BLaER1 treated with 17β-estradiol and CSF1 and Interleukin-3, amounts not matched to agents 10 nM and 100 nM (cell line): ENCODE results near the gene ANKRD37.
"Not testable (repeated sequence)": the region's sequence is repeated elsewhere in the genome, so short reads cannot be mapped to it uniquely, and the experiment has no call there.

ENCODE experiments used
- H3K27ac ChIP-seq, 11 experiments: shearing (Covaris generic); formaldehyde crosslinking; 2 replicates each; pipeline ENCODE4 v1.8.1; 2022
- H3K27me3 ChIP-seq, 11 experiments: shearing (Covaris generic); formaldehyde crosslinking; 2 replicates each; pipeline ENCODE4 v1.8.1; 2022
- H3K36me3 ChIP-seq, 11 experiments: shearing (Covaris generic); formaldehyde crosslinking; 2 replicates each; pipeline ENCODE4 v1.8.1; 2022
- H3K4me1 ChIP-seq, 10 experiments: shearing (Covaris generic); formaldehyde crosslinking; 2 replicates each; pipeline ENCODE4 v1.8.1; 2022
- H3K4me2 ChIP-seq, 11 experiments: shearing (Covaris generic); formaldehyde crosslinking; 2 replicates each; pipeline ENCODE4 v1.8.1; 2022
- H3K4me3 ChIP-seq, 10 experiments: shearing (Covaris generic); formaldehyde crosslinking; 2 replicates each; pipeline ENCODE4 v1.8.1; 2022
- H3K9ac ChIP-seq, 11 experiments: shearing (Covaris generic); formaldehyde crosslinking; 2 replicates each; pipeline ENCODE4 v1.8.1; 2022
- H3K9me3 ChIP-seq, 11 experiments: shearing (Covaris generic); formaldehyde crosslinking; replicated peaks in 1 of 11; 2 replicates each; pipeline ENCODE4 v1.8.1; 2022
- H4K20me1 ChIP-seq, 11 experiments: shearing (Covaris generic); formaldehyde crosslinking; 2 replicates each; pipeline ENCODE4 v1.8.1; 2022
- Cebpa-rat ChIP-seq, 11 experiments: shearing (Covaris generic); IDR thresholded peaks; 2 replicates each; pipeline ENCODE4 v1.8.1; 2022

Gene ANKRD37

DNA sequence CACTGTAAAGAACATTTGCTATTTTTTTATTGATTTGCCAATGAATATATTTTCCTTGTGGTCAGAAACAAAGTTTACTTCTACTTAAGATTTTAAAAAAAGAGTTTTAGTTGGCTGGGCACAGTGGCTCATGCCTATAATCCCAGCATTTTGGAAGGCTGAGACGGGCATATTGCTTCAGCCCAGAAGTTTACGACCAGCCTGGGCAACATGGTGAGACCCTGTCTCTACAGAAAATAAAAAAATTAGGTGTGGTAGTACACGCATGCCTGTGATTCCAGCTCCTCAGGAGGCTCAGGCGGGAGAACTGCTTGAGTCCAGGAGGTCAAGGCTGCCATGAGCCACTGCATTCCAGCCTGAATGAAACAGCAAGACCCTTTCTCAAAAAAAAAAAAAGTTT is 37.7 kb upstream of the ANKRD37 start:
- Histone ChIP-seq H3K4me1 (no peaks in the 10 kb centered on the region), H3K9ac (no peak overlapping the region), H3K4me3 (no peak overlapping the region), H3K27ac (no peak overlapping the region), H3K9me3 (no peaks in the 10 kb centered on the region), H4K20me1 (no peaks in the 10 kb centered on the region; a peak in 1 of 22 replicates), H3K36me3 (peaks cover 66 to 98% (median 86%) of the 10 kb centered on the region in 11 experiments), H3K27me3 (no peaks in the 10 kb centered on the region), H3K4me2 (no peak overlapping the region)
- no peak for TF ChIP-seq Cebpa-rat (IDR thresholded peaks at IDR 0.05)

DNA sequence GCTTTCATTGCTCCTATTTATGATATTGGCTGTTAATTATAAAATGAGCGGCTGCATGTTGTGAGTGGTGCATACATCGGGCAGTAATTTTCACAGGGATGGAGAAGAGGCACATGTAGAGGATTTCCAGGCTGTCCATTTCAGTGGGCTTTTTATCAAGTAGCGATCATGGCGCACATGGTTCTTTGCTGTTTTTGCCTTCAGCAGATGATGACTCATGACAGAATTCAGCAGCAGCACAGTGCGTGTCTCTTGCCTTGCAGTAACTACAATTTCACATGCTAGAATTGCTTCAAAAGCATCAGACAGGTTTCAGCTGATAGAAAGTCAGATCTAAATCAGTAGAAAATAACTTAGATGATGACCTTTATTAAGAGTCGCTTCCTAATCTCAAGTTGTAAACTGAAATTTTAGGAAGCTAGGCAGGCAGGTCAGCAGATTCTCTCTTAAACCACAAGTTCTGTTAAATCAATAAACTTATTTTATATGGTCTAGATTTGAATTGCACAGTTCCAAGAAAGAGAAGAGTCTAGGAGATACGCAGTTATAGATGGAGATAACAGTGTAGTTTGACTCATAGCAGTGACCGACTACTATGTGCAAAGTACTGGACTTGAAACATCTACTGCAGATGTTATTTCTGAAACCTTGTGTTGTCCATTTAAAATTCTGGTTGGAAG is 36.7 kb upstream of the ANKRD37 start:
- Histone ChIP-seq H3K4me3 (no peak overlapping the region), H3K36me3 (peaks cover 61 to 94% (median 78%) of the 10 kb centered on the region in 11 experiments), H3K4me1 (no peaks in the 10 kb centered on the region), H3K9me3 (no peaks in the 10 kb centered on the region), H4K20me1 (no peaks in the 10 kb centered on the region; a peak in 1 of 22 replicates), H3K27me3 (no peaks in the 10 kb centered on the region), H3K27ac (no peak overlapping the region), H3K9ac (no peak overlapping the region), H3K4me2 (no peak overlapping the region)
- no peak for TF ChIP-seq Cebpa-rat (IDR thresholded peaks at IDR 0.05)

DNA sequence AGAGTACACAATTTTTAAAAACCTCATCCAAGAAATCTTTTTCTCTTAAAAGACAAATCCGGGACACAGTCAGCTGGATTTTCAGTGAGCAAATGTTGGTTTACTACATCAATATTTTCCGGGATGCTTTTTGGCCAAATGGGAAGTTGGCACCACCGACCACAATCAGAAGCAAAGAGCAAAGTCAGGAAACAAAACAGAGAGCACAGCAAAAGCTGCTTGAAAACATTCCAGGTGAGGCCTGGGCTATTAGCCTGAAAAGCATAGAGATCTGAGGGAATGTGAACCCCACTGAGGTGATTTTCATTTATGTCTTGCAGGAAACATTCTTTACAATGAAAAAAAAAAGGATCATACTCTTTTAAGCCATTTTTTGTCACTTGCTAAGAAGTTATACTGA is 34.8 kb upstream of the ANKRD37 start:
- Histone ChIP-seq H3K27me3 (no peaks in the 10 kb centered on the region), H3K4me3 (no peak overlapping the region), H3K4me1 (no peaks in the 10 kb centered on the region), H3K4me2 (no peak overlapping the region), H3K9me3 (no peaks in the 10 kb centered on the region), H3K9ac (no peak overlapping the region), H3K36me3 (peaks cover 47 to 89% (median 66%) of the 10 kb centered on the region in 11 experiments), H4K20me1 (no peaks in the 10 kb centered on the region; a peak in 1 of 22 replicates), H3K27ac (no peak overlapping the region)
- TF ChIP-seq Cebpa-rat (IDR thresholded peaks at IDR 0.05) = no peak

DNA sequence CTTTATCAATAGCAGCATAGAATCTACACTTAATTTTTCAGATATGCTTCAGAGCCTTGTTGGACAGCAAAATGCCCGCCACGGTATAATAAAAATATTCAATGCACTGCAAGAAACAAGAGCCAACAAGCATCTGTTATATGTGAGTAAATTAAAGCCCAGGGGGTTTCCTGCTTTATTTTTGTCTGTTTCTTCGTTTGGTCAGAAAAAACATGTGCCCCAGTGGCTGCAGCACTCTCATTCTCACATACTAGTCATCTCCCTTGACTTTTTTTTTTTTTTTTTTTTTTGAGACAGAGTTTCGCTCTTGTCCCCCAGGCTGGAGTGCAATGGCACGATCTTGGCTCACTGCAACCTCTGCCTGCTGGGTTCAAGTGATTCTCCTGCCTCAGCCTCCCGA is 34.1 kb upstream of the ANKRD37 start:
- H3K36me3 ChIP-seq = peaks cover 40 to 87% (median 62%) of the 10 kb centered on the region in 11 experiments
- not testable (repeated sequence) for H3K27me3 ChIP-seq, H3K4me1 ChIP-seq, H3K27ac ChIP-seq, H3K4me2 ChIP-seq, H4K20me1 ChIP-seq, H3K9me3 ChIP-seq, H3K9ac ChIP-seq, H3K4me3 ChIP-seq

DNA sequence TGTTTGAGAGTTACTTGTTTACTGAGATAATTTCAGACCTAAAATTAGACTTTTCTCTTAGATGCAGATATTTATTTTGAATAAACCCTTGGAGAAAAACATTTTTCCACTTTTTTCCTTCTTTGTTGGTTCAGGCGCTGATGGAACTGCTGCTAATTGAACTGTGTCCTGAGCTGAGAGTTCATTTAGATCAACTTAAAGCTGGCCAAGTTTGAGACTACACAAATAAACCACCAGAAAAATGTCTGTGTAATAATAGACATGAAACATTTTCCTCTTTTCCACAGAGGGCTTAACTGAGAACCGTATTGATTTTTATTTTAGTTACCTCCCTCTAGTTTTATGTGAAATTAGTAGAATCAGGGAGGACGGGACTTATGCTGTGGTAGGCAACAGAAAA is 33.4 kb upstream of the ANKRD37 start:
- Histone ChIP-seq H3K4me1 (no peaks in the 10 kb centered on the region), H3K4me2 (no peak overlapping the region), H3K9ac (no peak overlapping the region), H4K20me1 (no peaks in the 10 kb centered on the region; a peak in 1 of 22 replicates), H3K9me3 (no peaks in the 10 kb centered on the region), H3K4me3 (no peak overlapping the region), H3K36me3 (peaks cover 33 to 87% (median 61%) of the 10 kb centered on the region in 11 experiments), H3K27me3 (no peaks in the 10 kb centered on the region), H3K27ac (no peak overlapping the region)
- no peak for TF ChIP-seq Cebpa-rat (IDR thresholded peaks at IDR 0.05)

DNA sequence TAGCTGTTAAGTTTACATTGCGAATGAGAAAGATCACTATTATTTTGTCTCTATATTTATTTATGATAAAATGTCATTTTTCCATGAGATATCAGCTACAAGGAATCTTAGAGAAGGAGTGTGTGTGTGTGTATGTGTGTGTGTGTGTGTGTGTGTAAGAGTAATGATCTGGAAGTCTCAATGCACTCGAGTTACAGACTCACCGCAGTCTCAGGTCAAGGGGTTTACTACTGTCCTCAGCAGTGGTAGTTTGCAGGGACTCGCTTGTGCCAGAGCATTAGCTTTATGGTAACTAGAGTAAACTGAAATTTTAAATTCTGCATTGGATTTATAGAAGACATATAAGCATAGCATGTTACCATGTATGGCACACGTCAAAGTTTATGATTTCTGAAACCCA is 31.8 kb upstream of the ANKRD37 start:
- H3K4me2 ChIP-seq = no peak overlapping the region
- no peak overlapping the region for H3K9ac ChIP-seq
- no peaks in the 10 kb centered on the region for H3K27me3 ChIP-seq
- H3K27ac ChIP-seq = no peak overlapping the region
- no peak for TF ChIP-seq Cebpa-rat (IDR thresholded peaks at IDR 0.05)
- no peaks in the 10 kb centered on the region for H3K4me1 ChIP-seq
- peaks cover 20 to 88% (median 64%) of the 10 kb centered on the region in 11 experiments; a peak in 21 of 22 replicates for H3K36me3 ChIP-seq
- H3K9me3 ChIP-seq = no peaks in the 10 kb centered on the region
- no peaks in the 10 kb centered on the region for H4K20me1 ChIP-seq
- H3K4me3 ChIP-seq = no peak overlapping the region

DNA sequence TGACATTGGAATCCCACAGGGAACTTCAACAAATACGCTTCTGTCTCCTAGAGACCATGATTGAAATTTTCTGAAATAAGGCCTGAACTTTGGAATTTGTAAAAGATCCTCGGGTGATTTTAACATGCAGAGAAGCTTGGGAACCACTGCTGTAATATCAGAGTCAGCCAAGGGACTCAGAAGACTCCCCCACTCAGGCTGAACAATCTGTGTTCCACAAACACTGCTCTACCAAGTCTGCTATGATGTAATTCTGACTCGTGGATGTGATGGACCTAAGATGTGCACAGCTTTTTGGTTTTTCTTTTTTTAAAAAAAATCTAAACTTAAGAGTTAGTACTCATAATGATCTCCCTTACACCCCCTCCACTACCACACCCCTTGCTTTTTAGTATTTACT is 26.9 kb upstream of the ANKRD37 start:
- Histone ChIP-seq H3K27me3 (no peaks in the 10 kb centered on the region), H3K4me2 (no peak overlapping the region), H4K20me1 (no peaks in the 10 kb centered on the region), H3K4me3 (no peak overlapping the region), H3K4me1 (peaks cover 0 to 8% (median 0%) of the 10 kb centered on the region in 10 experiments; a peak in 3 of 20 replicates), H3K9me3 (no peaks in the 10 kb centered on the region), H3K27ac (no peak overlapping the region), H3K36me3 (peaks cover 18 to 91% (median 67%) of the 10 kb centered on the region in 11 experiments; a peak in 21 of 22 replicates), H3K9ac (no peak overlapping the region)
- TF ChIP-seq Cebpa-rat (IDR thresholded peaks at IDR 0.05) = no peak

DNA sequence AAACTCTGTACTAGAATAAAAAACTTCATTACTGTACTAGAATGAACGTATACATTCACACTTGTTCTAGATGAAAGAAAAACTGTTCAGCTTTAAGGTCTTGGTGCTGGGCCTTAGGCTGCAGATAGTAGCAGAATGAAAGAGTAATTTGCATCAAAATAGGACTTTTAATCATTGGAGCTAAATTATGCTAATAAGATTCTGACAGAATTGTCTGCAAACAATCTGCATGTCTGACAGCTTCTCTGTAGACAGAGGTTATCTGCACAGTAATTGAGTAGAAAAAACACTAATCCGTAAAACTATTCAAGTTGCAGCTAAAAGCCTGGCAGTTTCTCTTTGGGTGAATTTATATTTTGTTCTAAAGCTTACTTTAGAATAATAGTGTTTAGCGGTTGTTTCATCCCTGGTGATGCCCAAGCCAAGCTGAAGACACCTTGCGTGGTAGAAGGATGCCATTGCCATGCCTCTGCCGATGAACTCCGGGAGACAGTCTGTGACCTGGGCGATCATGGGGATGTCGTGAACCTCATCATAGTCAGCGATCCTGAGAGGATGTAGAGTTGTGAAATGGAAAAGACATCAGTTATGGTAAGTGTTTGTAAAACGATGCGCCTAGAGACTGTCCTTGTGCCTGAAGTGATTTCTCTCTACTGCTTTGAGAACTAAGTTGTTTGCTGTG is 26.2 kb upstream of the ANKRD37 start:
- no peak overlapping the region for H3K4me3 ChIP-seq

DNA sequence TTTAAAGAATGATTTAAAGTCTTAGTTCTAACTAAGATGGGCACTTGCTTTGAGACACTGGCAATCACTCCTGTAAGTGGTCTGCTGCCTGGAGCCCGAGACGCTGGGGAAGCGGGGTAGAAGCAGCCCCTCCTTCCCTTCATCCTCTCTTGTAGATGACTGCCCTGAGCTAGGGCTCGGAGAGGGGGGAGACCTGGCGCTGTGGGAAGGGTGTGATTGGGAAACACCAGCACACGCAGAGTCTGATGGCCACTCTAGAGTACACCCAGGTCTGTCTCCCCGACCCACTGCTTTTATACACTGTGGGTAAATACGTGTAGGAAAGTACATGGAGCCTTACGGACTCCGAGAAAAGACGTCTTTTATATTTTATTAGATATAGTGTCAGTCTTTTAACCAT is 24.9 kb upstream of the ANKRD37 start:
- Histone ChIP-seq H3K9ac (no peak overlapping the region), H3K27me3 (no peaks in the 10 kb centered on the region), H3K36me3 (peaks cover 18 to 93% (median 66%) of the 10 kb centered on the region in 11 experiments; a peak in 21 of 22 replicates), H3K9me3 (no peaks in the 10 kb centered on the region), H4K20me1 (no peaks in the 10 kb centered on the region), H3K4me3 (no peak overlapping the region), H3K27ac (no peak overlapping the region), H3K4me1 (peaks cover 0 to 8% (median 0%) of the 10 kb centered on the region in 10 experiments; a peak in 3 of 20 replicates), H3K4me2 (no peak overlapping the region)
- TF ChIP-seq Cebpa-rat (IDR thresholded peaks at IDR 0.05) = no peak

More for the DNA sequence above, 26.2 kb upstream of the ANKRD37 start:
- no peaks in the 10 kb centered on the region for H4K20me1 ChIP-seq
- H3K9me3 ChIP-seq = no peaks in the 10 kb centered on the region
- no peak overlapping the region for H3K9ac ChIP-seq
- peaks cover 18 to 86% (median 62%) of the 10 kb centered on the region in 11 experiments; a peak in 21 of 22 replicates for H3K36me3 ChIP-seq
- H3K27ac ChIP-seq = no peak overlapping the region
- H3K4me2 ChIP-seq = no peak overlapping the region
- TF ChIP-seq Cebpa-rat (IDR thresholded peaks at IDR 0.05) = no peak
- H3K4me1 ChIP-seq = peaks cover 0 to 8% (median 0%) of the 10 kb centered on the region in 10 experiments; a peak in 3 of 20 replicates
- no peaks in the 10 kb centered on the region for H3K27me3 ChIP-seq
